Parathyroid adenoma (tissue), 2 donors: ENCODE results near the gene MYBPH.

Source experiments
- H2AFZ ChIP-seq: fragments of 300-600 bp; sonication (generic); one replicate; pipeline ENCODE4 v1.7.0; 2017; ENCODE audit warnings: antibody characterized with exemption, mild to moderate bottlenecking
- H3K27ac ChIP-seq: fragments of 300-600 bp; sonication (generic); one replicate; pipeline ENCODE4 v1.7.0; 2017
- H3K27me3 ChIP-seq: fragments of 300-600 bp; sonication (generic); one replicate; pipeline ENCODE4 v1.7.0; 2017; ENCODE audit warnings: low read length; ENCODE audit not compliant: control insufficient read depth, insufficient read depth
- H3K36me3 ChIP-seq: fragments of 300-600 bp; sonication (generic); one replicate; pipeline ENCODE4 v1.7.0; 2017; ENCODE audit warnings: low read length; ENCODE audit not compliant: control insufficient read depth, insufficient read depth
- H3K4me1 ChIP-seq: fragments of 300-600 bp; sonication (generic); one replicate; pipeline ENCODE4 v1.7.0; 2017; ENCODE audit warnings: control low read depth
- H3K4me2 ChIP-seq: fragments of 300-600 bp; sonication (generic); one replicate; pipeline ENCODE4 v1.7.0; 2017; ENCODE audit warnings: low read length
- H3K4me3 ChIP-seq: fragments of 300-600 bp; sonication (generic); one replicate; pipeline ENCODE4 v1.7.0; 2017; ENCODE audit warnings: low read depth, low read length
- H3K79me2 ChIP-seq: fragments of 300-600 bp; sonication (generic); one replicate; pipeline ENCODE4 v1.7.0; 2017; ENCODE audit warnings: control low read depth
- H3K9ac ChIP-seq: fragments of 300-600 bp; sonication (generic); one replicate; pipeline ENCODE4 v1.7.0; 2017; ENCODE audit warnings: mild to moderate bottlenecking
- H3K9me3 ChIP-seq: fragments of 300-600 bp; sonication (generic); one replicate; pipeline ENCODE4 v1.7.0; 2017; ENCODE audit warnings: low read length; ENCODE audit not compliant: control insufficient read depth
- TF ChIP-seq, protein P1 (sequence below): fragments of 300-600 bp; sonication (generic); IDR thresholded peaks from one replicate; pipeline ENCODE4 v1.7.0; 2017; ENCODE audit warnings: antibody characterized with exemption, mild to moderate bottlenecking
- donor health status: primary hyperparathyroidism.

Gene MYBPH

DNA sequence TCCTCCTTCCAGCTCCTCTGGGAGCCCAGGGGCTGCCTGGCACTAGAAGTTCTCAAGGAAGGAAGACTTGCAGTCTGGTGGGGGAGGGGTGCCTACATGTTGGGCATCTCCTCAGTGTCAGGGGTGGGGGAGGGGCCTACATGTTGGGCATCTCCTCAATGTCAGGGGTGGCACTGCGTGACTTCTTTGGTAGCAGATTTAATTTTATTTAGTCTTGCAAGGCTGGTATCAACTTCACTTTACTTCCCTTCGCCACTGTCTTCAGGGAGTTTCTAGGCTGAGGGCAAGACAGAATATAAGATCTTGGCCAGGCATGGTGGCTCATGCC, 29.6 kb downstream of the MYBPH start:
- Histone ChIP-seq H3K36me3 (no peaks in the 10 kb centered on the region), H3K4me2 (peak overlapping the region; percentile 11), H3K4me3 (no peak overlapping the region), H3K9me3 (no peaks in the 10 kb centered on the region), H2AFZ (peak overlapping the region; percentile 53), H3K4me1 (peaks cover 39% of the 10 kb centered on the region), H3K27ac (peak overlapping the region; percentile 87), H3K9ac (no peak overlapping the region), H3K79me2 (no peaks in the 10 kb centered on the region), H3K27me3 (no peaks in the 10 kb centered on the region)
- TF ChIP-seq, protein P1, sequence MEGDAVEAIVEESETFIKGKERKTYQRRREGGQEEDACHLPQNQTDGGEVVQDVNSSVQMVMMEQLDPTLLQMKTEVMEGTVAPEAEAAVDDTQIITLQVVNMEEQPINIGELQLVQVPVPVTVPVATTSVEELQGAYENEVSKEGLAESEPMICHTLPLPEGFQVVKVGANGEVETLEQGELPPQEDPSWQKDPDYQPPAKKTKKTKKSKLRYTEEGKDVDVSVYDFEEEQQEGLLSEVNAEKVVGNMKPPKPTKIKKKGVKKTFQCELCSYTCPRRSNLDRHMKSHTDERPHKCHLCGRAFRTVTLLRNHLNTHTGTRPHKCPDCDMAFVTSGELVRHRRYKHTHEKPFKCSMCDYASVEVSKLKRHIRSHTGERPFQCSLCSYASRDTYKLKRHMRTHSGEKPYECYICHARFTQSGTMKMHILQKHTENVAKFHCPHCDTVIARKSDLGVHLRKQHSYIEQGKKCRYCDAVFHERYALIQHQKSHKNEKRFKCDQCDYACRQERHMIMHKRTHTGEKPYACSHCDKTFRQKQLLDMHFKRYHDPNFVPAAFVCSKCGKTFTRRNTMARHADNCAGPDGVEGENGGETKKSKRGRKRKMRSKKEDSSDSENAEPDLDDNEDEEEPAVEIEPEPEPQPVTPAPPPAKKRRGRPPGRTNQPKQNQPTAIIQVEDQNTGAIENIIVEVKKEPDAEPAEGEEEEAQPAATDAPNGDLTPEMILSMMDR = no peak

DNA sequence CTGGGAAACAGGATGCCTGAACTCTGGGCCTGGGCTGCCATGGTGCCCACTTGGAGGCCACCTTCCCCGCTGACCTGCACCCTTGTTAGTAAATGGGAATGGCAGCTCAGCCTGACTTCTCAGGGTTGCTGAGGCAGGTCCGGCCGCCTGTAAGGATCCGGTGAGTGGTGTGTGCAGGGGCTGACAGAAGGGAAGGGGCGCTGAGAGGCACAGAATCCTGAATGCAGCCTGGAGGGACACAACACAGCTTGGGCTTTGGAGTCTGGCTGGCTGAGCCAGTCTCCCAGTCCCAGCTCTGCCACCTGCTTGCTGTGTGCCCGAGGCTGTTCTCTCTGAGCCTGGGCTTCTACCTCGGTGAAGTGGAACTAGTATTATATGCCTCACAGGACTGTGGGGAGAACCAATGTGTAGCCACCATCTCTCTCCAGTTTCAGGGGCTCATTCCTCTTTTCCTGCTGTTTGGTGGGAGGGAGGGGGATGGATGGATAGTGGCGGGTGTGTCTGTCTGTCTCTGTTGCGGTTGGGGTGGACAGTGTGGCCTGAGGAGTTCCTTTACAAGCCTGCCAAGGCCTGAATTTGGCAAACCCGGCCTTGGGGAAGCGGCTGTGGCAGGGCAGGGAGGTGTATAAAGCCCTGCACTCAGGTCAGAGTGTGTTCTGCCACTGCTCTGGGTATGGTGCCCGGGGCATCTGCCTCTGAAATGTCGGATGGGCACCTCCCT, 30.1 kb downstream of the MYBPH start:
- Histone ChIP-seq H3K27ac (peak overlapping the region; percentile 87), H3K9ac (no peak overlapping the region), H3K4me3 (no peak overlapping the region), H3K36me3 (no peaks in the 10 kb centered on the region), H3K27me3 (no peaks in the 10 kb centered on the region), H3K4me1 (peaks cover 36% of the 10 kb centered on the region), H3K79me2 (no peaks in the 10 kb centered on the region), H2AFZ (peak overlapping the region; percentile 53), H3K4me2 (peak overlapping the region; percentile 11), H3K9me3 (no peaks in the 10 kb centered on the region)
- TF ChIP-seq, protein P1 = no peak

DNA sequence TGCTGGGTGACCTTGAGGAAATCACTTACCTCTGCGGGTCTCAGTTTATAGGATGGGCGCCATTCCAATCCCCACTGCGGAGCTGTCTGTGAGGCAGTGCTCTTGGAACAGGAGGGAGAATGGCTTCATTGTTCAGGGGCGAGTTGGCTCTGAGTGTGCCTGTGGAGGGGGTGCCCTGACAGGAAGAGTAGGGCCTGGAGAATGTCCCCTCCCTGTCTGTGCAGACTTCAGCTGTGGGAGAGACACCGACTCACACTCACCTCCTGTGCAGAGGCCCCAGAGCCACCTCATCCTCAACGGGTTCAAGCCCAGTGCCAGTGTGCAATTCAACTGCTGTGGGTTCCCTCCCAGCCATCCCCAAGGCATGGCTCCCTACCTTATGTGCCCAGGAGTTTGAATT, 31.0 kb downstream of the MYBPH start:
- Histone ChIP-seq H3K4me1 (peaks cover 29% of the 10 kb centered on the region), H3K27ac (peak overlapping the region; percentile 87), H3K4me2 (no peak overlapping the region), H3K4me3 (no peak overlapping the region), H3K9me3 (no peaks in the 10 kb centered on the region), H3K9ac (no peak overlapping the region), H2AFZ (no peak overlapping the region), H3K36me3 (no peaks in the 10 kb centered on the region), H3K79me2 (no peaks in the 10 kb centered on the region), H3K27me3 (no peaks in the 10 kb centered on the region)
- TF ChIP-seq, protein P1 = no peak

DNA sequence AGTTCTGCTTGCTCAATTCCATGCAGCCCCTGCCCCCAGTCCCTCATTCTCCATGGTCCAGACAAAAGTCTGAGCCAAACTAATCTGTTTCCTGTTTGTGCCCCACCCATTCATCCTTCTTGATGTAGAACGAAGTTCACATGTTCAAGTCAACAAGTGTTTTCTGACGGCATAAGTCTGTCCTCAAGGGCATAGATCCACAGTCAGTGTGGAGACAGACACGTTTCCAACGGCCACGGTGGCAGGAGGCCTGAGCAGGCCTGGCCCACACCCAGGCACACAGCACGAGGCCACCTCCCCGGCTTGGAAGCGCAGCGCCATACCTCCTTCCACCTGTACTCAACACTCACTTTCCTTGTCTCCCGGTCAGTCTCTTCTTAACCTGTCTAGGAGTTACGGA, 32.0 kb downstream of the MYBPH start:
- no peaks in the 10 kb centered on the region for H3K9me3 ChIP-seq
- H2AFZ ChIP-seq = no peak overlapping the region
- H3K9ac ChIP-seq = no peak overlapping the region
- no peaks in the 10 kb centered on the region for H3K27me3 ChIP-seq
- no peak overlapping the region for H3K4me3 ChIP-seq
- H3K36me3 ChIP-seq = no peaks in the 10 kb centered on the region
- H3K79me2 ChIP-seq = no peaks in the 10 kb centered on the region
- peaks cover 25% of the 10 kb centered on the region for H3K4me1 ChIP-seq
- no peak overlapping the region for H3K4me2 ChIP-seq
- H3K27ac ChIP-seq = no peak overlapping the region
- TF ChIP-seq, protein P1 = no peak
